Measurements from ENCODE around the gene ODAD2.

- TF ChIP-seq CTCF (conservative IDR thresholded peaks at IDR 0.05 in 1 of 2, IDR thresholded peaks at IDR 0.05 in 1 of 2; ENCODE audit: extremely low read depth in 1 of 2, insufficient read depth in 1 of 2, low read depth in 1 of 2, low read length in 2 of 2) (no peak), EZH2 (IDR thresholded peaks at IDR 0.05; ENCODE audit: borderline replicate concordance, low read length) (no peak)
Observed at GRCh38 chr10:27801171-27801785, 197.6 kb downstream of the ODAD2 start.

Data from mammary epithelial cell (primary cell).